K562 (cell line): ENCODE measurements around the gene ULBP1. TPM values are rescaled to one million over a fixed set of nuclear protein-coding genes. Genes with fewer than 3 reads are reported as not detected.

Source experiments
- ATAC-seq: fragments of 200-7000 bp; cut with Tn5 transposase; 3 replicates; pipeline ENCODE4 v1.9.1; 2020; ENCODE audit warnings: moderate library complexity
- BruUV-seq: library from RNA; stranded (reverse); fragments of 400-500 nt; replicated peaks from 2 replicates; lab custom pipeline; 2021; lab: Mats Ljungman, UMichigan
- CTCF ChIA-PET: fragments of 300-600 bp; formaldehyde crosslinking; extraction: SDS; loops from one replicate; lab custom pipeline; 2021; ENCODE audit warnings: low intra/inter-chr PET ratio; lab: Yijun Ruan, JAX
- POLR2A ChIA-PET: fragments of 300-600, 350-650 bp; sonication (Branson Sonifier 250); formaldehyde crosslinking; extraction: SDS; loops from one replicate; lab custom pipeline; 2021; ENCODE audit warnings: antibody characterized with exemption, inconsistent platforms; lab: Yijun Ruan, JAX
- DNase-seq, 4 experiments: peaks; one replicate each; pipeline versions ENCODE4 v3.0.0 to v3.0.0-alpha.2; 2011 to 2018; ENCODE audit warnings: low spot score in 3 of 4, mixed read lengths in 3 of 4; ENCODE audit errors: extremely low read depth in 1 of 4
- FAIRE-seq: peaks from 2 replicates; lab custom pipeline; 2011; peaks lifted over from hg19 to GRCh38; lab: Jason Lieb, UNC
- H2AFZ ChIP-seq: 2 replicates; pipeline ENCODE4 v1.6.0; 2011; ENCODE audit warnings: low read depth, low read length, control low read depth, inconsistent platforms
- H3K27ac ChIP-seq: fragments of 200-600 bp; 3 replicates; pipeline ENCODE4 v1.8.0; 2011; ENCODE audit warnings: low read depth, mild to moderate bottlenecking, control low read depth, inconsistent platforms, low read length, moderate library complexity, mixed read lengths; ENCODE audit errors: extremely low read depth
- H3K27me3 ChIP-seq, 2 experiments: fragments of 300-600 bp in 1 of 2; 2 replicates in 1 of 2; 3 replicates in 1 of 2; pipeline versions ENCODE4 v1.6.0 to v1.8.0; 2011; ENCODE audit warnings: inconsistent platforms in 2 of 2, low read length in 2 of 2, mild to moderate bottlenecking in 1 of 2, mixed read lengths in 1 of 2, moderate library complexity in 1 of 2; ENCODE audit not compliant: control insufficient read depth in 2 of 2, insufficient read depth in 2 of 2
- H3K36me3 ChIP-seq: fragments of 300-600 bp; 3 replicates; pipeline ENCODE4 v1.8.0; 2011; ENCODE audit warnings: mild to moderate bottlenecking, low read length, inconsistent platforms; ENCODE audit not compliant: control insufficient read depth, insufficient read depth
- H3K4me1 ChIP-seq, 2 experiments: fragments of 200-600 bp in 1 of 2; replicated peaks in 1 of 2; 2 replicates in 1 of 2; 3 replicates in 1 of 2; pipeline versions ENCODE4 v1.5.1 to v1.8.0; 2011; ENCODE audit warnings: inconsistent platforms in 2 of 2, low read length in 2 of 2, mild to moderate bottlenecking in 1 of 2, mixed read lengths in 1 of 2, moderate library complexity in 1 of 2; ENCODE audit not compliant: control insufficient read depth in 2 of 2, insufficient read depth in 2 of 2
- H3K4me2 ChIP-seq: 2 replicates; pipeline ENCODE4 v1.6.1; 2011; ENCODE audit warnings: low read length, control low read depth, inconsistent platforms, mixed read lengths; ENCODE audit not compliant: insufficient read depth
- H3K4me3 ChIP-seq: fragments of 200-600 bp; sonication (generic), shearing (Covaris generic); 2 replicates; pipeline ENCODE4 v1.5.1; 2016; ENCODE audit warnings: control low read depth, inconsistent platforms
- H3K79me2 ChIP-seq: fragments of 200-600 bp; 3 replicates; pipeline ENCODE4 v1.8.0; 2011; ENCODE audit warnings: low read length, inconsistent platforms; ENCODE audit not compliant: control insufficient read depth, insufficient read depth
- H3K9ac ChIP-seq, 2 experiments: 2 replicates each; pipeline versions ENCODE4 v1.6.0 to v1.6.1; 2011; ENCODE audit warnings: low read depth in 2 of 2, low read length in 2 of 2, control low read depth in 1 of 2, inconsistent platforms in 1 of 2, mild to moderate bottlenecking in 1 of 2, mixed read lengths in 1 of 2; ENCODE audit not compliant: insufficient read depth in 1 of 2
- H3K9me1 ChIP-seq: one replicate; pipeline ENCODE4 v1.6.0; 2011; ENCODE audit warnings: inconsistent platforms, mild to moderate bottlenecking, low read length, moderate library complexity; ENCODE audit not compliant: control insufficient read depth, insufficient read depth
- H3K9me3 ChIP-seq: replicated peaks from 2 replicates; pipeline ENCODE4 v1.5.1; 2011; ENCODE audit warnings: low read depth, low read length, inconsistent platforms; ENCODE audit not compliant: control insufficient read depth, insufficient read depth
- H4K20me1 ChIP-seq: replicated peaks from 2 replicates; pipeline ENCODE4 v1.6.1; 2011; ENCODE audit warnings: low read length, inconsistent platforms, mixed read lengths; ENCODE audit not compliant: control insufficient read depth, insufficient read depth
- BCLAF1 ChIP-seq, 2 experiments: fragments of 450-650 bp in 1 of 2; IDR thresholded peaks; 2 replicates each; pipeline ENCODE4 v1.6.1; 2011 to 2017; ENCODE audit warnings: low read depth in 2 of 2, antibody characterized with exemption in 1 of 2, borderline replicate concordance in 1 of 2, low read length in 1 of 2, mild to moderate bottlenecking in 1 of 2, mixed read lengths in 1 of 2; ENCODE audit not compliant: control insufficient read depth in 1 of 2
- BRCA1 ChIP-seq, 2 experiments: fragments of 450-650 bp in 1 of 2; sonication (generic) in 1 of 2; formaldehyde crosslinking in 1 of 2; IDR thresholded peaks; 2 replicates each; pipeline versions ENCODE4 v1.5.0 to v1.6.1; 2017 to 2020; ENCODE audit warnings: mild to moderate bottlenecking in 1 of 2, missing genetic modification reagents in 1 of 2
- BRD9 ChIP-seq: fragments of 450-650 bp; IDR thresholded peaks from 2 replicates; pipeline ENCODE4 v1.6.1; 2018; ENCODE audit warnings: low read depth; ENCODE audit not compliant: partially characterized antibody
- CAMTA2 ChIP-seq: fragments of 250-450 bp; sonication (Bioruptor Pico); conservative IDR thresholded peaks from 2 replicates; pipeline ENCODE4 v1.5.1; 2022
- CCAR2 ChIP-seq: fragments of 200-400 bp; formaldehyde crosslinking; IDR thresholded peaks from 2 replicates; pipeline ENCODE4 v1.6.1; 2017; ENCODE audit warnings: mild to moderate bottlenecking, low read depth, low read length
- CTCFL ChIP-seq: IDR thresholded peaks from 2 replicates; pipeline ENCODE4 v1.6.1; 2011; ENCODE audit warnings: borderline replicate concordance, low read depth, mild to moderate bottlenecking, moderate library complexity, low read length; ENCODE audit not compliant: insufficient read depth, poor library complexity, severe bottlenecking
- E2F6 ChIP-seq, 2 experiments: IDR thresholded peaks; 2 replicates each; pipeline ENCODE4 v1.6.1; 2011; ENCODE audit warnings: borderline replicate concordance in 1 of 2, control low read depth in 1 of 2, low read depth in 1 of 2, low read length in 1 of 2, mild to moderate bottlenecking in 1 of 2, mixed read lengths in 1 of 2, moderate library complexity in 1 of 2; ENCODE audit not compliant: insufficient read depth in 1 of 2, insufficient read length in 1 of 2, poor library complexity in 1 of 2, severe bottlenecking in 1 of 2; ENCODE audit errors: extremely low read depth in 1 of 2
- ERF ChIP-seq: fragments of 450-650 bp; formaldehyde crosslinking; IDR thresholded peaks from 2 replicates; pipeline ENCODE4 v1.4.0; 2020; ENCODE audit warnings: mild to moderate bottlenecking, mixed read lengths
- MIER1 ChIP-seq: fragments of 450-650 bp; IDR thresholded peaks from 2 replicates; pipeline ENCODE4 v1.6.1; 2016; ENCODE audit warnings: antibody characterized with exemption, mild to moderate bottlenecking, low read depth
- MXI1 ChIP-seq: IDR thresholded peaks from 2 replicates; pipeline ENCODE4 v1.6.1; 2011; ENCODE audit warnings: low read depth, mild to moderate bottlenecking, improper control_type of control experiment, low read length
- PHB2 ChIP-seq: fragments of 450-650 bp; IDR thresholded peaks from 2 replicates; pipeline ENCODE4 v1.6.1; 2017; ENCODE audit warnings: low read depth
- ZNF408 ChIP-seq: fragments of 250-450 bp; sonication (Bioruptor Pico); IDR thresholded peaks from 2 replicates; pipeline ENCODE4 v1.4.0; 2020; ENCODE audit warnings: low read depth, mild to moderate bottlenecking, moderate library complexity
- ZNF780A ChIP-seq: fragments of 250-450 bp; sonication (Bioruptor Pico); IDR thresholded peaks from 2 replicates; pipeline ENCODE4 v1.5.0; 2021; ENCODE audit warnings: mild to moderate bottlenecking
- WGBS: fragments of 100-300 bp; shearing (Covaris generic); methylation state at CpG from one replicate; pipeline ENCODE4 v1.1.6; 2016; ENCODE audit warnings: low coverage, mixed read lengths; ENCODE audit not compliant: insufficient coverage; ENCODE audit errors: missing lambda C conversion rate; 5-methylcytosine and 5-hydroxymethylcytosine counted together
- in situ Hi-C: fragments of 300-500 bp; cut with MboI; formaldehyde crosslinking; loops from 4 replicates; pipeline ENCODE4 v1.15.0; 2018; ENCODE audit warnings: inconsistent platforms, mixed read lengths
- intact Hi-C: fragments of 100-400 bp; cut with micrococcal nuclease; formaldehyde crosslinking; loops from 2 replicates; pipeline ENCODE4 v1.14.2; 2022
- polyA plus RNA-seq, 8 experiments: library from polyadenylated mRNA; depleted of rRNA in 4 of 8; stranded (reverse) in 5 of 8; unstranded in 3 of 8; fragments of >200 nt; fragmentation: Nextera tagmentation in 2 of 8; fragmentation: Illumina TruSeq in 1 of 8; extraction: Ambion mirVana in 2 of 8; extraction: Trizol in 1 of 8; gene quantifications; 2 replicates each; pipeline versions ENCODE4 v1.2.1 to v1.2.3, GENCODE V29; 2011 to 2014; ENCODE audit warnings: inconsistent platforms in 1 of 8, missing spikeins in 1 of 8
- total RNA-seq, 7 experiments: library from RNA; depleted of rRNA in 6 of 7; stranded (reverse); fragments of >200 nt in 6 of 7; fragmentation: Illumina TruSeq in 2 of 7; extraction: Trizol in 2 of 7; gene quantifications; 2 replicates each; pipeline versions ENCODE4 v1.2.1 to v1.2.3, GENCODE V29; 2011 to 2021; ENCODE audit warnings: low replicate concordance in 1 of 7

Gene ULBP1
- total and polyA plus RNA-seq, 9 of the 15 experiments (the other 6 are each of a cell fraction or from before 2014, with no cell fraction given) = 0.33 to 6.0 (median 2.5) TPM

GRCh38 chr6:149967591-149967990 lies 3.8 kb downstream of the ULBP1 start:
- no peaks in the 10 kb centered on the region for H3K79me2 ChIP-seq
- H3K36me3 ChIP-seq = no peaks in the 10 kb centered on the region
- no TSS peak for BruUV-seq
- H3K4me2 ChIP-seq = no peak overlapping the region
- CTCF ChIA-PET = no interaction called here
- H2AFZ ChIP-seq = no peak overlapping the region
- POLR2A ChIA-PET = interaction anchor here (0.6 kb wide), 1 partner anchor 58 kb away, joined by 3 read pairs; no protein-coding TSS in a partner anchor
- no peak overlapping the region for H3K4me3 ChIP-seq
- ATAC-seq (no peak), FAIRE-seq (no peak), DNase-seq (no peak)
- no peaks in the 10 kb centered on the region for H4K20me1 ChIP-seq
- WGBS = 29% methylated on average over 4 of the region's 4 CpGs
- no peak overlapping the region for H3K9ac ChIP-seq
- H3K9me3 ChIP-seq = peaks cover 10% of the 10 kb centered on the region
- no peaks in the 10 kb centered on the region; a peak in 2 of 5 replicates for H3K27me3 ChIP-seq
- in situ Hi-C loops = no loop called here
- H3K4me1 ChIP-seq = peaks cover 9 to 20% of the 10 kb centered on the region in 2 experiments; a peak in 4 of 5 replicates
- H3K9me1 ChIP-seq = no peaks in the 10 kb centered on the region
- intact Hi-C loops = no loop called here
- no peak for TF ChIP-seq ZNF780A
- no peak for TF ChIP-seq CCAR2
- TF ChIP-seq E2F6 (IDR thresholded peaks at IDR 0.05; ENCODE audit: borderline replicate concordance in 1 of 2, extremely low read depth in 1 of 2, insufficient read depth in 1 of 2, insufficient read length in 1 of 2, low read depth in 1 of 2, low read length in 1 of 2, poor library complexity in 1 of 2, severe bottlenecking in 1 of 2) = no peak
- TF ChIP-seq BRD9 = no peak
- TF ChIP-seq CTCFL = no peak
- TF ChIP-seq MXI1 = no peak
- no peak for TF ChIP-seq ZNF408 (CRISPR knock-in tag)
- TF ChIP-seq ERF (CRISPR knock-in tag) = no peak
- TF ChIP-seq MIER1 = no peak
- no peak for TF ChIP-seq CAMTA2 (CRISPR knock-in tag)
- no peak for TF ChIP-seq BCLAF1 (IDR thresholded peaks at IDR 0.05; ENCODE audit: borderline replicate concordance in 1 of 2, control insufficient read depth in 1 of 2, low read depth in 2 of 2, low read length in 1 of 2)
- TF ChIP-seq PHB2 = no peak
- TF ChIP-seq BRCA1 (IDR thresholded peaks at IDR 0.05) = no peak
- TF ChIP-seq BRCA1 (CRISPR knock-in tag; IDR thresholded peaks at IDR 0.05) = no peak
- no peak overlapping the region for H3K27ac ChIP-seq
